Stimulated activated CD4-positive, alpha-beta T cell treated with anti-CD3 and anti-CD28 coated beads, Interleukin-1b, Interleukin-23, amount 100 ng/mL, for 24 hours (primary cell): ENCODE data around the gene RNF183.
"Not testable (repeated sequence)": the region's sequence is repeated elsewhere in the genome, so short reads cannot be mapped to it uniquely, and the experiment has no call there.

ENCODE experiments used
- DNase-seq, 4 experiments: peaks; one replicate each; pipeline ENCODE4 v3.0.0-alpha.2; 2020; ENCODE audit warnings: low read depth in 4 of 4, low spot score in 1 of 4

RNF183 gene

GRCh38 chr9:113275157-113276131 is 27.7 kb downstream of the RNF183 start, which contains the start of the genes CDC26 and PRPF4:
Gene CDC26 (minus strand): TSS chr9:113275572. CDS start chr9:113272507, 3,065 bp downstream.
Gene PRPF4 (plus strand): TSS chr9:113275658. CDS start chr9:113275744, 86 bp downstream.
- DNase-seq, result peak; percentile 92 to 95 (median 94)

- peak in 1 of 4 experiments; percentile 15 for DNase-seq
Observed at GRCh38 chr9:113274474-113275156, 28.6 kb downstream of the RNF183 start.

DNA sequence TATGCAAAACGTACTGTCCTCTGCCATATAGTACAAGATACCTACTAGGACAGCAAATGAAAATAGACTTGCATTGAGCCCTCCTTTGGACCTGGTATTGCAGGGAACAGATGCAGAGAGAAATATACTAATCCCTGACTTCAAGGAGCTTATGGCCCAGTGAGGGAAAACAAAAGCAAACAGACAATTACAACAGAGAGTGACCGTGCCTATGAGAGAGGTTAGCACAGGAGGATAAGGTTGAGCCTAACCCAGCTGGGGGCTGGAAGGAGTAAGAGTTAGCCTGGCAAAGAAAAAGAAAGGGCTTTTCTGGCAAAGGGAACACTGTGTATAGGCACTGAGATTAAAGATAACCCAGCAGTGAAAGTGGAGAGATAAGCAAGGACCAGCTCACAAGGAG is 33.3 kb downstream of the RNF183 start:
- no peak for DNase-seq

DNA sequence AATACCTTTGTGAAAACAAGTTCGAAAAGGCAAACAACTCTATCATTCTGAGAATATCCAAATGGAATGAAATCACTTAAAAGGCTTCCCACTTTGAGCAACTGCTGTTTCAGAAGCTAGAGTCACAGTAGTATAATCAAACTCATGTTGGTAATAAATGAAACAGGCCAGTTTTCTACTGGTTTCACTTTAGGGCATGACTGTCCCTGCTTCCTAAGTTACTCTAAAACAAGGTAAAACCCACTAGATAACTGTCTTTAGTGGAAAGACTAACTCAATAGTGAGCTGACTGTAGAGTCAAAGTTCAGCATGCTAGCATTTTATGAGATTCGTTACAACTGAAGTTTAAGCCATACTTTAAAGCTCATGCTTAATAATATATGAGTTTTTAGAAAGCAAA is 33.8 kb downstream of the RNF183 start:
- DNase-seq, result no peak

GRCh38 chr9:113267911-113268566 is 35.1 kb downstream of the RNF183 start:
- DNase-seq, result no peak

DNA sequence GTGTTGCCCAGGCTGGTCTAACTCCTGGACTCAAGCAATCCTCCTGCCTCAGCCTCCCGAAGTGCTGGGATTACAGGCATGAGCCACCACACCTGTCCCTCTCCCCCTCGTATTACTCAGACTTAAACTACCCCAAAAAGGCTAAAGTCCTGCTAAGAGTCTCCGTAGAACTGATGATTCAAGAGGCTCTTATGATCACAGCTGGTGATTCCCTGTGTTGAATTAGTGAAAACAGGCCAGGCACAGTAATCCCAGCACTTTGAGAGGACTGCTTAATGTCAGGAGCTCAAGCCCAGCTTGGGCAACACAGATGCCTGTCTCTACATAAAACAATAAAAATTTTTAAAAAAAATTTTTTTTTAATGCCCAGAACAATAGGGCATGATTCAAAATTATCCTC is 37.0 kb downstream of the RNF183 start:
- DNase-seq, result no peak

GRCh38 chr9:113261917-113262671 is 41.1 kb downstream of the RNF183 start:
- no peak for DNase-seq

- no peak for DNase-seq
Observed at GRCh38 chr9:113258282-113258681, 44.9 kb downstream of the RNF183 start.

DNA sequence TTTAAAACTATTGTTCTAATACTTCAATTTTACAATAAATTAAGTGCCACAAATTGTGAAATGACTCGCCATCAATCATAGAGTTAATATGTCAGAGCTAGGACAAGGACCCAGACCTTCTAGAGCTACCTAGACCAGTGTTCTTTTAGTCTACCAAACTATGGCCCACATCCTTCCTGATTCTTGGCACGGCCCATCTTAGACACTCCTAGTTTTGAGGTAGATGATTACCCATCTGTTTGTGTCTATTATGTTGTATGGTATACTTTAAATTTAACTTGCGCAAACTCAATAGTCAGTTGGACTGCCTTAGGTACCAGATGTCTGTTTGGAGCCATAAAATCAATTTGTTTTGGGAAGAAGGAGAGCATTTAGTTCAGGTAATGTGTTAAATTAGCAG is 45.3 kb downstream of the RNF183 start:
- no peak for DNase-seq

DNA sequence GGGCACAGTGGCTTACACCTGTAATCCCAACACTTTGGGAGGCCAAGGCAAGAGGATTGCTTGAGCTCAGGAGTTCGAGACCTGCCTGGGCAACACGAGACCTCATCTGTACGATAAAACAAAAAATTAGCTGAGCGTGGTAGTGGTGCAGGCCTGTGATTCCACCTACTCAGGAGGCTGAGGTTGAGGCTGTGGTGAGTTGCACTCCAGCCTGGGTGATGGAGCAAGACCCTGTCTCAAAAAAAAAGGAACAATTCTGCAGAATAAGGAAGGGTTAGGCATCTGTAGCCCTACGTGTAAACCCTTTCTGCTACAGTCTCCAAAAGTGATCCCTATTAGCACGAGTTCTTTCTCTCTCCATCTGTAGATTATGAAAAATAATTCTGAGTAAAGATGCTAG is 47.7 kb downstream of the RNF183 start:
- DNase-seq, result no peak

DNA sequence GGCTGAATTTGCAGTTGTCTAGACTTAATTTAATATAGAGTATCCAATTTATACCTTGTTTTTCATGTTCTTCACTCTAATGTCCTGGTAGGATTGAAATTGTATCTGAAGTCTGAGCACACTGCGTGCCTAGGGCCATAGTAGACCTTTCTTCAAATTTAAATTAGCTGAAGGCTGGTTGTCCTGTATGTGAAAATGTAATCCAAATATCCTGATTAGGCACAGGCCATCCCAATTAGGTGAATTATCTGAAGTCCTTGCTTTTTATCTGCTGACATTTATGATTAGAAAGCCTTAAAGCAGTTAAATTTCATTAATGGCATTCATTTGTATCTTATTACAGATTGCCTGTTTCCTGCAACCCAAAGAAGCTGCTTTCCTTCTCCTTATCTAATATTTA is 48.2 kb downstream of the RNF183 start:
- DNase-seq, result no peak

DNA sequence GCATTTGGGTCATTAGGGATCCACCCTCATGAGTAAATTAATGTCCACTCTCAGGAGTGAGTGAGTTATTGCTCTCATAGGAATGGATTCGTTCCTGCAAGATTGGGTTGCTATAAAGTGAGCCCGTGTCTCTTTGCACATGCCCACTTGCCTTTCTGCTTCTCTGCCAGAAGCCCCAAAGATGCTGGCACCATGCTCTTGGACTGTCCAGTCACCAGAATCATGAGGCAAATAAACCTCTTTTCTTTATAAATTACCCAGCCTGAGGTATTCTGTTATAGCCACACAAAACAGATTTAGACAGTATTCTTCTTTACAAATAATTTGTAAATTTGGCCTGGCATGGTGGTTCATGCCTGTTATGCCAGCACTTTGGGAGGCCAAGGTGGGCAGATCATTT is 52.4 kb downstream of the RNF183 start:
- DNase-seq, result no peak

- DNase-seq, result not testable (repeated sequence)
Observed at GRCh38 chr9:113249661-113250060, 53.5 kb downstream of the RNF183 start.

DNA sequence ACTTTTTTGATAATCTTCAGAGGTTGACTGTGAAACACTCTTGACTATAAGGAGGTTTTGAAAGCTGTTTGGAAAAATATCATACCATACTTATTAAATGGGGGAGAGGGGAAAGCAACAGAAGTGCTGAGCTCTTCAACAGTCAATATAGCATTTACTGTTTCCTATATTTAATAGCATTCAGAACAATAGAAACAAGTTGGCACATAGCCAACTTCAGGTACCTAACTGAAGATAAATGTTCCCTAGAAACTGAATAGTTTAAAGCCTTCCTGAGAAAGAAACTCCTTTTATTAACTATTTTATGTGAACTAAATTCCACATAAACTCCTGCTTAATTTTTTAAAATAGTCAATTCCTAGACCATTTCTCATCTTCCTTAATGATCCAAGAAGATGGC is 55.5 kb downstream of the RNF183 start:
- no peak for DNase-seq
